Measurements from ENCODE around the gene NR0B1. TPM values are rescaled to one million over a fixed set of nuclear protein-coding genes. Genes with fewer than 3 reads are reported as not detected.

Gene NR0B1
- total and polyA plus RNA-seq, 8 donors, result 0.13 to 6.9 (median 0.37) TPM

DNA sequence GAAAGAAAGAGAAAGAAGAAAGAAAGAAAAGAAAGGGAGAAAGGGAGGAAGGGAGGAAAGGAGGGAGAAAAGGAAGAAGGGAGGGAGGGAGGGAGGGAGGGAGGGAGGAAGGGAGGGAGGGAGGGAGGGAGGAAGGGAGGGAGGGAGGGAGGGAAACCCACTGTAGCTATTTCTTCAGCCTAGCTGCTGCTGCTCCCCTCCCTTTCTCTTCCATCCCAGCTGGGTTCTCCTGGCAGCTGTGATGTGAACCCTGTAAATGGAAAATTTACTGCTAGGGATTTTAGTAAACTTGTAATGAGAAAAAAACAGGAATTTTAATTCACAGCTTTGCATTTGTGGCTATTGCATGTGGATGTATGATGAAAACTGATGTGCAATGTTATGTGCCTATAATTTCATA lies 8.0 kb downstream of the NR0B1 start:
- intact Hi-C loops (cut with DNase I), result no loop called here
- Histone ChIP-seq H3K9me3 (no peaks in the 10 kb centered on the region), H3K4me1 (no peaks in the 10 kb centered on the region), H3K27ac (no peak overlapping the region), H3K36me3 (no peaks in the 10 kb centered on the region), H3K4me3 (no peak overlapping the region), H3K27me3 (peaks cover 0 to 51% (median 10%) of the 10 kb centered on the region in 4 donors)
- FAIRE-seq (no peak), ATAC-seq (no peak), DNase-seq (no peak)
- TF ChIP-seq, protein P1, sequence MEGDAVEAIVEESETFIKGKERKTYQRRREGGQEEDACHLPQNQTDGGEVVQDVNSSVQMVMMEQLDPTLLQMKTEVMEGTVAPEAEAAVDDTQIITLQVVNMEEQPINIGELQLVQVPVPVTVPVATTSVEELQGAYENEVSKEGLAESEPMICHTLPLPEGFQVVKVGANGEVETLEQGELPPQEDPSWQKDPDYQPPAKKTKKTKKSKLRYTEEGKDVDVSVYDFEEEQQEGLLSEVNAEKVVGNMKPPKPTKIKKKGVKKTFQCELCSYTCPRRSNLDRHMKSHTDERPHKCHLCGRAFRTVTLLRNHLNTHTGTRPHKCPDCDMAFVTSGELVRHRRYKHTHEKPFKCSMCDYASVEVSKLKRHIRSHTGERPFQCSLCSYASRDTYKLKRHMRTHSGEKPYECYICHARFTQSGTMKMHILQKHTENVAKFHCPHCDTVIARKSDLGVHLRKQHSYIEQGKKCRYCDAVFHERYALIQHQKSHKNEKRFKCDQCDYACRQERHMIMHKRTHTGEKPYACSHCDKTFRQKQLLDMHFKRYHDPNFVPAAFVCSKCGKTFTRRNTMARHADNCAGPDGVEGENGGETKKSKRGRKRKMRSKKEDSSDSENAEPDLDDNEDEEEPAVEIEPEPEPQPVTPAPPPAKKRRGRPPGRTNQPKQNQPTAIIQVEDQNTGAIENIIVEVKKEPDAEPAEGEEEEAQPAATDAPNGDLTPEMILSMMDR (IDR thresholded peaks at IDR 0.05), result no peak

DNA sequence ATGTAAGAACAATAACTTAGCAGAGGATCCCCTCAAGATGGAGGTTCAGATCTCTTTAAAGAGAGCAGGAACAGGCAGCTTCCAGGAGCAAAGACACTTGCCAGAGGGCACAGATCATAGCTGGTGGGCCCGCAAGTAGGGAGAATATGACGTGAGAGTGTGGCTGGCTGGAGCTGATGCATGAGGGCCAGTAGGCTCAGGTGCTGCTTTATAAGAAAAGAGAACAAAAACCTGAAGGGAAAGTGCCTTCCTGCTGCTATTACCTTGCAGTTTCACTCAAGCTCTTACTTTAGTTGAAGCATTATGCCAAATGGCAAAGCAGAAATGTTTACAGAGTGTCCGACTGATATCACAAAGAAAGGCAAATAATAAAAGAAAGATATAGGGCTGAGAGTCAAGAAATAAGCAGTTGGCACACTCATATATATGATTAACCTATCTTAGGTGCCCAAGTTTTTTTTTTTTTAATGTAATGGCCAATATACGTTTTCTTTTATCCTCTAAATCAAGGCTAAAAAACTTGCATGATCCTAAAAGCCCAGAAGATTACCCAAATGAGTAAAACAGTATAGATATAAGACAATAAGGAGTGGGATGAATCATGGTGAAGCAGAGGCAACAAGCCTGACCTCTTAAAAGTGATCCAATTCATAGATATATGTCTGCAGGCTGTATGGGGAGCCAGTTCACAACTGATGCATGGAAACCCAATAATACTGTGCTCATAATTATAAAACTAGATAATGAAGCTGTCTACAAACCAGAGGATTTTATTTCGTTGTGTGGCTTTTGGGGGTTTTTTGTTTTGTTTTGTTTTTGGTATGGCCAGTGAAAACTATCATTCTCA lies 12.6 kb downstream of the NR0B1 start:
- Histone ChIP-seq H3K4me1 (no peaks in the 10 kb centered on the region), H3K36me3 (no peaks in the 10 kb centered on the region), H3K4me3 (no peak overlapping the region), H3K27me3 (peaks cover 0 to 67% (median 6%) of the 10 kb centered on the region in 4 donors), H3K27ac (no peak overlapping the region), H3K9me3 (no peaks in the 10 kb centered on the region)
- WGBS, 2 donors, result 27 to 34% methylated on average over 5 of the region's 5 CpGs
- DNase-seq (no peak), FAIRE-seq (no peak), ATAC-seq (peak in 2 of 4 donors; percentile 50 to 53)
- TF ChIP-seq, protein P1 (IDR thresholded peaks at IDR 0.05), result no peak
- intact Hi-C loops (cut with DNase I), result no loop called here

DNA sequence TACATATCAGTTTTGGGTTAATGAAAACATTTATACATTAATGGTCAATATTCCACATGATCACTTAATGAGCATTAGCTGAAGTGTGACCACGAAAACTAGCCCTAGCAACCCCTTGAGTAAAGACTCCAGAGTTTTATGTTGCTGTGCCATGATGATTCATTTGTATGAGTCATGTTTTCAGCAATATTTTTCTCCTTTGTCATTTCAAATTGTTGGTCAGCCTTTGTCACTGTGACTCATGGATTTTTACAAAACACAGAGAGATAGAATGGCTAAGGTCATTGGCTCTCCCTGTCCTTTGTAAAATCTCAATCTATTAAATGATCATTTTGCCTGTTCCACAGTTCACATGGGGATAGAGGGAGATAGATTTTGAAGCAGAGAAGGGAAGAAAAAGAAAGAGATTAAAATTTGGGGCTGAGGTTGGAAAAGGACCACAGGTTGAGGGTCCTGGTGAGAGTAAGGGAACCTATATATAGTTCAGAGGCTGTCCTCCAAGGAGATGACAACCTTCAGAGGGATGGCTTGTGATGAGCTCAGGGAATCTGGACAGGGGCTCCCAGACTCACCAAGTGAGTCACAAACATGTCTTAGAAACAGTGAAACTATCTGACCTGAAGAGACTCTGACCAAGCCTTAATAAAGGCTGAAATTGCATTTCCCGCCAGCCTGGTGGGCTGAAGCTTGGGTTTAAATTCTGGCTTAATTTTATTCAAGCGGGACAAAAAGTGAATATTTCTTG lies 25.6 kb downstream of the NR0B1 start:
- H3K4me3 ChIP-seq, result no peak overlapping the region
- intact Hi-C loops (cut with DNase I), result no loop called here
- FAIRE-seq, result peak; percentile 41
- H3K4me1 ChIP-seq, result no peaks in the 10 kb centered on the region
- DNase-seq, result no peak
- H3K27me3 ChIP-seq, result peaks cover 0 to 24% (median 3%) of the 10 kb centered on the region in 4 donors
- no peaks in the 10 kb centered on the region for H3K36me3 ChIP-seq
- 62 to 71% methylated on average over 3 of the region's 3 CpGs for WGBS, 2 donors
- peak in 3 of 4 donors; percentile 53 to 83 (median 65) for ATAC-seq
- no peaks in the 10 kb centered on the region for H3K9me3 ChIP-seq
- TF ChIP-seq, protein P1 (IDR thresholded peaks at IDR 0.05), result no peak
- no peak overlapping the region for H3K27ac ChIP-seq

DNA sequence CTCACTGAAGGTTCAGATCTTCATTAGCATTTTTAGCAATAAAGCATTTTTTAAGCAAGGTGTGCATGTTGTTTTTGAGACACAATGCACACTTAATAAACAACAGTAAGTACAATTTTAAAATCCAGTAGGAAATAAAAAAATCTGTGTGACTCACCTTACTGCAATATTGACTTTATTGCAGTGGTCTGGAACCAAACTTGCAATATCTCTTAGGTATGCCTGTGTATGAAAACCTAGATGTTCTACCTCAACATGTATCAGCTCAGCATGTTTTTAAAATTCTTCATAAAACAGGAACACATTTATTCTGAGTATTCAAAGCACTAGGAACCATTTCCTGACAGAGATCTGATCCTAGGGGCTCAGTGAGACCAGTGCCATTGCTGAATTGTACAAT lies 26.7 kb downstream of the NR0B1 start:
- Histone ChIP-seq H3K27me3 (peaks cover 0 to 16% (median 3%) of the 10 kb centered on the region in 4 donors), H3K9me3 (no peaks in the 10 kb centered on the region), H3K27ac (no peak overlapping the region), H3K36me3 (no peaks in the 10 kb centered on the region), H3K4me1 (no peaks in the 10 kb centered on the region), H3K4me3 (no peak overlapping the region)
- no peak for DNase-seq
- intact Hi-C loops (cut with DNase I), result no loop called here
- no peak for ATAC-seq
- no peak for FAIRE-seq
- TF ChIP-seq, protein P1 (IDR thresholded peaks at IDR 0.05), result no peak

All from pancreas (tissue), 10 donors.